Sigmoid colon (tissue), 4 donors: ENCODE data around the gene LIPK.

ENCODE experiments used
- EP300 ChIP-seq, 4 donors: sonication (generic); formaldehyde crosslinking; IDR thresholded peaks; one replicate each; pipeline ENCODE4 v1.6.1; 2017; ENCODE audit warnings: antibody characterized with exemption in 4 of 4
- POLR2A ChIP-seq, 2 donors: fragments of 450-650 bp; IDR thresholded peaks; one replicate each; pipeline ENCODE4 v1.6.1; 2016; ENCODE audit warnings: antibody characterized with exemption in 2 of 2, mild to moderate bottlenecking in 2 of 2, moderate library complexity in 2 of 2
- TF ChIP-seq, protein P1 (sequence below), 4 experiments: fragments of 450-650 bp in 3 of 4; fragments of 200-600 bp in 1 of 4; IDR thresholded peaks; one replicate each; pipeline ENCODE4 v1.5.1; 2016 to 2019; ENCODE audit warnings: antibody characterized with exemption in 4 of 4, mild to moderate bottlenecking in 3 of 4, moderate library complexity in 2 of 4

DNA sequence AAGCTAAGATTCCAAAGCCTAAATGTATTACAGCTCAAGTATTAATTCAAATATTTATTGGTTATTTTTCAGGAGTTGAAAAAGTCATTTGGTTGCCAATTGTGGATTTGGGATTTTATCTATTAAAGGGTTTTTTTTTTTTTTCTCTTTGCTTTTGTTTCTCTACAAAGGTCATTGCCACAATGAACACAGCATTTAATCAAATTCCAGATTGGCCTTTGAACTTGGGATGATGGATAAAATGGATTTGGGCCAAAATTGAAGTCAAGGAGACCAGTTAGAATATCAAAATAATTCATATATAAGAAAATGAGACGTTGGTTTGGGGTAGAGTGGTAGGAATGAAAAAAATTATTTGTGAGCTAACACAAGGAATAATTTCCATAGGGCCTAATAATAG is 63.3 kb downstream of the LIPK start:
- TF ChIP-seq, protein P1, sequence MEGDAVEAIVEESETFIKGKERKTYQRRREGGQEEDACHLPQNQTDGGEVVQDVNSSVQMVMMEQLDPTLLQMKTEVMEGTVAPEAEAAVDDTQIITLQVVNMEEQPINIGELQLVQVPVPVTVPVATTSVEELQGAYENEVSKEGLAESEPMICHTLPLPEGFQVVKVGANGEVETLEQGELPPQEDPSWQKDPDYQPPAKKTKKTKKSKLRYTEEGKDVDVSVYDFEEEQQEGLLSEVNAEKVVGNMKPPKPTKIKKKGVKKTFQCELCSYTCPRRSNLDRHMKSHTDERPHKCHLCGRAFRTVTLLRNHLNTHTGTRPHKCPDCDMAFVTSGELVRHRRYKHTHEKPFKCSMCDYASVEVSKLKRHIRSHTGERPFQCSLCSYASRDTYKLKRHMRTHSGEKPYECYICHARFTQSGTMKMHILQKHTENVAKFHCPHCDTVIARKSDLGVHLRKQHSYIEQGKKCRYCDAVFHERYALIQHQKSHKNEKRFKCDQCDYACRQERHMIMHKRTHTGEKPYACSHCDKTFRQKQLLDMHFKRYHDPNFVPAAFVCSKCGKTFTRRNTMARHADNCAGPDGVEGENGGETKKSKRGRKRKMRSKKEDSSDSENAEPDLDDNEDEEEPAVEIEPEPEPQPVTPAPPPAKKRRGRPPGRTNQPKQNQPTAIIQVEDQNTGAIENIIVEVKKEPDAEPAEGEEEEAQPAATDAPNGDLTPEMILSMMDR (IDR thresholded peaks at IDR 0.05) = no peak
- TF ChIP-seq EP300 (IDR thresholded peaks at IDR 0.05) (no peak), POLR2A (IDR thresholded peaks at IDR 0.05) (no peak)
